Smooth muscle cell (in vitro differentiated cells): Measurements from ENCODE around the gene OR13C8. TPM values are rescaled to one million over a fixed set of nuclear protein-coding genes. Genes with fewer than 3 reads are reported as not detected.
A peak's percentile ranks its signal among the peaks of the same experiment; 100 is the strongest.
"Not testable (repeated sequence)": the region's sequence is repeated elsewhere in the genome, so short reads cannot be mapped to it uniquely, and the experiment has no call there.

Experiments
- DNase-seq: peaks from one replicate; lab custom pipeline; 2025; ENCODE audit not compliant: unreplicated experiment; lab: John Stamatoyannopoulos, UW
- H2AFZ ChIP-seq: fragments of 200-600 bp; sonication (generic); 2 replicates; pipeline ENCODE4 v1.6.0; 2016; ENCODE audit warnings: antibody characterized with exemption, low read depth, mild to moderate bottlenecking
- H3F3A ChIP-seq: fragments of 200-600 bp; sonication (generic); 2 replicates; pipeline ENCODE4 v1.6.0; 2017; ENCODE audit warnings: antibody characterized with exemption, low read depth
- H3K27ac ChIP-seq: fragments of 200-600 bp; sonication (generic); 2 replicates; pipeline ENCODE4 v1.5.1; 2016; ENCODE audit warnings: low read depth, mild to moderate bottlenecking
- H3K27me3 ChIP-seq: fragments of 200-600 bp; sonication (generic); 2 replicates; pipeline ENCODE4 v1.6.1; 2016; ENCODE audit warnings: low read depth, mild to moderate bottlenecking
- H3K36me3 ChIP-seq: fragments of 200-600 bp; sonication (generic); 2 replicates; pipeline ENCODE4 v1.5.1; 2016; ENCODE audit warnings: low read depth
- H3K4me1 ChIP-seq: fragments of 200-600 bp; sonication (generic); 2 replicates; pipeline ENCODE4 v1.5.1; 2016; ENCODE audit warnings: low read depth
- H3K4me2 ChIP-seq: fragments of 200-600 bp; sonication (generic); 2 replicates; pipeline ENCODE4 v1.6.0; 2016; ENCODE audit warnings: mild to moderate bottlenecking
- H3K4me3 ChIP-seq: fragments of 200-600 bp; sonication (generic); 2 replicates; pipeline ENCODE4 v1.5.1; 2016; ENCODE audit warnings: mild to moderate bottlenecking
- H3K79me2 ChIP-seq: fragments of 200-600 bp; sonication (generic); 2 replicates; pipeline ENCODE4 v1.6.0; 2016; ENCODE audit warnings: low read depth, mild to moderate bottlenecking
- H3K9ac ChIP-seq: fragments of 200-600 bp; sonication (generic); 2 replicates; pipeline ENCODE4 v1.6.0; 2016; ENCODE audit warnings: low read depth
- H3K9me3 ChIP-seq: fragments of 200-600 bp; sonication (generic); replicated peaks from 2 replicates; pipeline ENCODE4 v1.5.1; 2016; ENCODE audit warnings: low read depth
- H4K20me1 ChIP-seq: fragments of 200-600 bp; sonication (generic); 2 replicates; pipeline ENCODE4 v1.6.0; 2016; ENCODE audit warnings: low read depth
- CTCF ChIP-seq: fragments of 200-600 bp; sonication (generic); IDR thresholded peaks from 2 replicates; pipeline ENCODE4 v1.5.1; 2017; ENCODE audit warnings: borderline replicate concordance, mild to moderate bottlenecking, antibody characterized with exemption; ENCODE audit not compliant: insufficient read depth, poor library complexity, severe bottlenecking
- WGBS: methylation state at CpG from one replicate; pipeline ENCODE4 v1.1.7; 2016; ENCODE audit warnings: low lambda C conversion rate; 5-methylcytosine and 5-hydroxymethylcytosine counted together
- polyA plus RNA-seq: library from polyadenylated mRNA; unstranded; fragments of >200 nt; fragmentation: Nextera tagmentation; extraction: Ambion mirVana; gene quantifications from 2 replicates; pipeline ENCODE4 v1.2.1, GENCODE V29; 2016
- total RNA-seq: library from RNA; depleted of rRNA; stranded (reverse); fragments of >200 nt; gene quantifications from 2 replicates; pipeline ENCODE4 v1.2.3, GENCODE V29; 2014

The OR13C8 gene
- total and polyA plus RNA-seq, 2 experiments from 2014 or later = not detected

GRCh38 chr9:104577263-104577662, 8.3 kb downstream of the OR13C8 start:
- Histone ChIP-seq H3K79me2 (no peaks in the 10 kb centered on the region), H4K20me1 (no peaks in the 10 kb centered on the region), H3K27ac (no peak overlapping the region), H3F3A (no peaks in the 10 kb centered on the region), H3K27me3 (no peaks in the 10 kb centered on the region), H3K36me3 (no peaks in the 10 kb centered on the region), H2AFZ (no peak overlapping the region), H3K9ac (no peak overlapping the region), H3K4me1 (no peaks in the 10 kb centered on the region), H3K9me3 (no peaks in the 10 kb centered on the region), H3K4me2 (no peak overlapping the region), H3K4me3 (no peak overlapping the region)
- no peak for DNase-seq
- no peak for TF ChIP-seq CTCF
- 84% methylated on average over 5 of the region's 5 CpGs for WGBS

GRCh38 chr9:104580562-104580961, 11.6 kb downstream of the OR13C8 start:
- Histone ChIP-seq H3K9me3 (no peaks in the 10 kb centered on the region), H3K27me3 (no peaks in the 10 kb centered on the region), H3K79me2 (no peaks in the 10 kb centered on the region), H2AFZ (no peak overlapping the region), H3K27ac (no peak overlapping the region), H3F3A (no peaks in the 10 kb centered on the region), H3K4me2 (no peak overlapping the region), H3K36me3 (no peaks in the 10 kb centered on the region), H3K4me1 (no peaks in the 10 kb centered on the region), H3K9ac (no peak overlapping the region), H4K20me1 (no peaks in the 10 kb centered on the region), H3K4me3 (no peak overlapping the region)
- DNase-seq = no peak
- no peak for TF ChIP-seq CTCF
- WGBS = 94% methylated on average over 1 of the region's 1 CpG

- no peak for TF ChIP-seq CTCF
- Histone ChIP-seq H2AFZ (peak overlapping the region; percentile 47), H3F3A (no peaks in the 10 kb centered on the region), H3K4me1 (no peaks in the 10 kb centered on the region), H3K4me3 (no peak overlapping the region), H3K36me3 (no peaks in the 10 kb centered on the region), H3K9ac (no peak overlapping the region), H3K27ac (peak overlapping the region; percentile 2), H3K9me3 (no peaks in the 10 kb centered on the region), H4K20me1 (no peaks in the 10 kb centered on the region), H3K4me2 (no peak overlapping the region), H3K79me2 (no peaks in the 10 kb centered on the region), H3K27me3 (no peaks in the 10 kb centered on the region)
- no peak for DNase-seq
- 93% methylated on average over 1 of the region's 1 CpG for WGBS
These were observed 17.7 kb downstream of the OR13C8 start for GRCh38 chr9:104586496-104587180.

- Histone ChIP-seq H2AFZ (no peak overlapping the region), H3K4me3 (no peak overlapping the region), H3K9ac (no peak overlapping the region), H3K27me3 (no peaks in the 10 kb centered on the region), H3F3A (no peaks in the 10 kb centered on the region), H3K4me1 (no peaks in the 10 kb centered on the region), H3K27ac (no peak overlapping the region), H3K79me2 (no peaks in the 10 kb centered on the region), H3K36me3 (no peaks in the 10 kb centered on the region), H3K9me3 (no peaks in the 10 kb centered on the region), H3K4me2 (no peak overlapping the region), H4K20me1 (no peaks in the 10 kb centered on the region)
- 73% methylated on average over 1 of the region's 1 CpG for WGBS
- TF ChIP-seq CTCF = no peak
- no peak for DNase-seq
These were observed 20.7 kb downstream of the OR13C8 start for GRCh38 chr9:104589626-104590025.

- H3K36me3 ChIP-seq, DNase-seq, H3K4me2 ChIP-seq, H3K79me2 ChIP-seq, H4K20me1 ChIP-seq, H3K9me3 ChIP-seq, H3K4me3 ChIP-seq, H3F3A ChIP-seq, H2AFZ ChIP-seq, H3K27ac ChIP-seq, H3K4me1 ChIP-seq, H3K9ac ChIP-seq, H3K27me3 ChIP-seq: not testable (repeated sequence)
- WGBS = 84% methylated on average over 3 of the region's 3 CpGs
These were observed 29.8 kb downstream of the OR13C8 start for GRCh38 chr9:104598749-104599148.
